Stomach (tissue), 19 donors: ENCODE measurements around the gene OOSP3. TPM values are rescaled to one million over a fixed set of nuclear protein-coding genes. Genes with fewer than 3 reads are reported as not detected.

Source experiments
- DNase-seq, 2 donors: peaks; one replicate each; pipeline versions ENCODE4 v3.0.0 to v3.0.0-alpha.2; 2013 to 2019
- H3K27ac ChIP-seq, 5 donors: fragments of 200-600 bp in 4 of 5; sonication (generic) in 4 of 5; one replicate each; pipeline ENCODE4 v1.5.1; 2013 to 2019; ENCODE audit warnings: mild to moderate bottlenecking in 1 of 5, moderate library complexity in 1 of 5
- H3K27me3 ChIP-seq, 3 donors: fragments of 200-600 bp; sonication (generic); one replicate each; pipeline ENCODE4 v1.5.1; 2017 to 2019; ENCODE audit warnings: mixed run types in 1 of 3
- H3K36me3 ChIP-seq, 4 donors: fragments of 200-600 bp; sonication (generic); 1 replicate in 3 of 4; 2 replicates in 1 of 4; pipeline ENCODE4 v1.5.1; 2016 to 2019
- H3K4me1 ChIP-seq, 4 donors: fragments of 200-600 bp; sonication (generic); one replicate each; pipeline ENCODE4 v1.5.1; 2016 to 2019
- H3K4me3 ChIP-seq, 4 donors: fragments of 200-600 bp; sonication (generic) in 3 of 4; one replicate each; pipeline ENCODE4 v1.5.1; 2016 to 2019; ENCODE audit warnings: mild to moderate bottlenecking in 1 of 4
- H3K9me3 ChIP-seq, 4 donors: fragments of 200-600 bp; sonication (generic); one replicate each; pipeline ENCODE4 v1.5.1; 2016 to 2019
- CTCF ChIP-seq, 7 experiments: fragments of 450-650 bp in 4 of 7; fragments of 200-600 bp in 3 of 7; sonication (generic) in 3 of 7; IDR thresholded peaks; one replicate each; pipeline ENCODE4 v1.5.1; 2016 to 2019; ENCODE audit warnings: antibody characterized with exemption in 7 of 7, control low read depth in 2 of 7, mild to moderate bottlenecking in 1 of 7
- EP300 ChIP-seq: sonication (generic); formaldehyde crosslinking; IDR thresholded peaks from one replicate; pipeline ENCODE4 v1.6.1; 2017; ENCODE audit warnings: antibody characterized with exemption
- POLR2A ChIP-seq, 4 donors: fragments of 450-650 bp; IDR thresholded peaks; one replicate each; pipeline ENCODE4 v1.6.1; 2016; ENCODE audit warnings: antibody characterized with exemption in 4 of 4, control low read depth in 2 of 4, mild to moderate bottlenecking in 1 of 4, moderate library complexity in 1 of 4
- POLR2AphosphoS5 ChIP-seq, 3 donors: sonication (generic); formaldehyde crosslinking; IDR thresholded peaks; one replicate each; pipeline ENCODE4 v1.6.1; 2016; ENCODE audit warnings: antibody characterized with exemption in 3 of 3
- WGBS, 5 donors: extraction: QIAGEN DNeasy Blood & Tissue Kit in 3 of 5; methylation state at CpG; one replicate each; pipeline versions ENCODE4 v1.1.5 to v1.1.7; 2013 to 2018; 5-methylcytosine and 5-hydroxymethylcytosine counted together
- intact Hi-C: fragments of 100-400 bp; cut with DNase I; formaldehyde crosslinking; loops from one replicate; pipeline ENCODE4 v1.15.1; 2023; ENCODE audit warnings: low total_unique reads
- long read RNA-seq, 10 donors: transcript quantifications; one replicate each; lab custom pipeline, GENCODE V29; 2026
- polyA plus RNA-seq, 3 donors: library from polyadenylated mRNA; stranded (reverse); fragments of 200-250 nt; gene quantifications; one replicate each; pipeline ENCODE4 v1.2.3, GENCODE V29; 2013
- total RNA-seq, 5 donors: library from RNA; depleted of rRNA; stranded (reverse); fragments of >200 nt; gene quantifications; one replicate each; pipeline versions ENCODE4 v1.1.0 to v1.2.3, GENCODE V29; 2014 to 2016
- donor health status: healthy with polysubstance abuse.
- donor health status: Bipolar disorder and iron deficiency.
- donor health status: healthy.

The OOSP3 gene
- total RNA-seq (not detected), polyA plus RNA-seq (not detected)
- long read RNA-seq, donor 1: 0 reads
- long read RNA-seq, donor 2: 0 reads
- long read RNA-seq, donor 3: 0 reads
- long read RNA-seq, donor 4: 0 reads
- long read RNA-seq, donor 5: 0 reads
- long read RNA-seq, donor 6: 0 reads
- long read RNA-seq, donor 7: 0 reads
- long read RNA-seq, donor 8: 0 reads
- long read RNA-seq, donor 9: 0 reads
- long read RNA-seq, donor 10: 0 reads

- Histone ChIP-seq H3K27ac (no peak within 1 kb of the TSS), H3K36me3 (no peaks in the 10 kb centered on the region), H3K27me3 (no peaks in the 10 kb centered on the region), H3K4me1 (no peaks in the 10 kb centered on the region), H3K4me3 (no peak within 1 kb of the TSS), H3K9me3 (no peaks in the 10 kb centered on the region)
- no peak for DNase-seq
- WGBS, 5 donors: 64 to 81% (median 74%) methylated on average over 5 of the region's 5 CpGs
- no peak for TF ChIP-seq POLR2AphosphoS5 (IDR thresholded peaks at IDR 0.05)
- TF ChIP-seq EP300: no peak
- no peak for TF ChIP-seq CTCF (IDR thresholded peaks at IDR 0.05)
- no peak for TF ChIP-seq POLR2A (IDR thresholded peaks at IDR 0.05)
- intact Hi-C loops: no loop called here
Measured at GRCh38 chr11:59878575-59878974, at the start of gene OOSP3. TSS of gene OOSP3 (plus strand) at chr11:59878782. CDS start at chr11:59878809, 27 bp downstream.

GRCh38 chr11:59829358-59829757, 49.2 kb upstream of the OOSP3 start:
- WGBS, 5 donors: 54 to 93% (median 83%) methylated on average over 3 of the region's 3 CpGs

GRCh38 chr11:59833602-59834001, 45.0 kb upstream of the OOSP3 start:
- no peak overlapping the region for H3K27ac ChIP-seq
- TF ChIP-seq POLR2AphosphoS5 (IDR thresholded peaks at IDR 0.05) (no peak), EP300 (no peak), CTCF (IDR thresholded peaks at IDR 0.05) (no peak), POLR2A (IDR thresholded peaks at IDR 0.05) (no peak)
- no peaks in the 10 kb centered on the region for H3K36me3 ChIP-seq
- no peak overlapping the region for H3K4me3 ChIP-seq
- DNase-seq: no peak
- WGBS, 5 donors: 65 to 92% (median 84%) methylated on average over 2 of the region's 2 CpGs
- H3K9me3 ChIP-seq: no peaks in the 10 kb centered on the region
- no peaks in the 10 kb centered on the region for H3K27me3 ChIP-seq
- no peaks in the 10 kb centered on the region for H3K4me1 ChIP-seq
- intact Hi-C loops: no loop called here

More at GRCh38 chr11:59829358-59829757, 49.2 kb upstream of the OOSP3 start:
- no peak for DNase-seq
- intact Hi-C loops: no loop called here
- H3K36me3 ChIP-seq: no peaks in the 10 kb centered on the region
- no peak overlapping the region for H3K4me3 ChIP-seq
- H3K27ac ChIP-seq: no peak overlapping the region
- no peaks in the 10 kb centered on the region for H3K9me3 ChIP-seq
- H3K27me3 ChIP-seq: no peaks in the 10 kb centered on the region
- no peaks in the 10 kb centered on the region for H3K4me1 ChIP-seq
- TF ChIP-seq POLR2AphosphoS5 (IDR thresholded peaks at IDR 0.05) (no peak), POLR2A (IDR thresholded peaks at IDR 0.05) (no peak), CTCF (IDR thresholded peaks at IDR 0.05) (no peak), EP300 (no peak)

GRCh38 chr11:59839615-59840014, 39.0 kb upstream of the OOSP3 start:
- DNase-seq: no peak
- TF ChIP-seq POLR2A (IDR thresholded peaks at IDR 0.05) (no peak), CTCF (IDR thresholded peaks at IDR 0.05) (no peak), POLR2AphosphoS5 (IDR thresholded peaks at IDR 0.05) (no peak), EP300 (no peak)
- intact Hi-C loops: no loop called here
- no peaks in the 10 kb centered on the region for H3K9me3 ChIP-seq
- peak overlapping the region in 1 of 5 donors; percentile 17 for H3K27ac ChIP-seq
- peaks cover 0 to 12% (median 5%) of the 10 kb centered on the region in 4 donors for H3K4me1 ChIP-seq
- H3K27me3 ChIP-seq: no peaks in the 10 kb centered on the region
- no peak overlapping the region for H3K4me3 ChIP-seq
- no peaks in the 10 kb centered on the region for H3K36me3 ChIP-seq
